MM.1S (cell line): ENCODE data around the gene DNAJC28.

Source experiments
- DNase-seq: peaks from one replicate; pipeline ENCODE4 v3.0.0-alpha.2; 2015
- H2AFZ ChIP-seq: fragments of 300-600 bp; sonication (generic); 2 replicates; pipeline ENCODE4 v1.6.0; 2016; ENCODE audit warnings: antibody characterized with exemption, low read length
- H3F3A ChIP-seq: fragments of 300-600 bp; sonication (generic); 2 replicates; pipeline ENCODE4 v1.6.1; 2016; ENCODE audit warnings: mild to moderate bottlenecking, antibody characterized with exemption, low read length, moderate library complexity, mixed read lengths; ENCODE audit not compliant: insufficient read depth
- H3K27ac ChIP-seq: fragments of 300-600 bp; sonication (generic); 2 replicates; pipeline ENCODE4 v1.5.1; 2016; ENCODE audit warnings: mild to moderate bottlenecking, low read length
- H3K27me3 ChIP-seq: fragments of 300-600 bp; sonication (generic); replicated peaks from 2 replicates; pipeline ENCODE4 v1.6.0; 2016; ENCODE audit warnings: low read length; ENCODE audit not compliant: insufficient read depth
- H3K36me3 ChIP-seq: fragments of 300-600 bp; sonication (generic); replicated peaks from 2 replicates; pipeline ENCODE4 v1.6.1; 2016; ENCODE audit warnings: mild to moderate bottlenecking, low read length, mixed read lengths; ENCODE audit not compliant: insufficient read depth
- H3K4me1 ChIP-seq: fragments of 300-600 bp; sonication (generic); 2 replicates; pipeline ENCODE4 v1.6.1; 2016; ENCODE audit warnings: low read length, mixed read lengths
- H3K4me2 ChIP-seq: fragments of 300-600 bp; sonication (generic); 2 replicates; pipeline ENCODE4 v1.6.0; 2016; ENCODE audit warnings: low read depth, low read length
- H3K4me3 ChIP-seq: fragments of 300-600 bp; sonication (generic); 2 replicates; pipeline ENCODE4 v1.5.1; 2016; ENCODE audit warnings: low read length, mixed read lengths
- H3K79me2 ChIP-seq: fragments of 300-600 bp; sonication (generic); 2 replicates; pipeline ENCODE4 v1.6.1; 2016; ENCODE audit warnings: mixed run types, low read length, mixed read lengths
- H3K9ac ChIP-seq: fragments of 300-600 bp; sonication (generic); 2 replicates; pipeline ENCODE4 v1.6.1; 2016; ENCODE audit warnings: low read length, mixed read lengths
- H3K9me2 ChIP-seq: fragments of 300-600 bp; sonication (generic); replicated peaks from 2 replicates; pipeline ENCODE4 v1.6.1; 2016; ENCODE audit warnings: mild to moderate bottlenecking, low read length, mixed read lengths; ENCODE audit not compliant: insufficient read depth
- H3K9me3 ChIP-seq: fragments of 300-600 bp; sonication (generic); replicated peaks from 2 replicates; pipeline ENCODE4 v1.6.1; 2016; ENCODE audit warnings: mild to moderate bottlenecking, low read length, mixed read lengths; ENCODE audit not compliant: insufficient read depth
- H4K20me1 ChIP-seq: fragments of 300-600 bp; sonication (generic); 2 replicates; pipeline ENCODE4 v1.6.1; 2016; ENCODE audit warnings: mild to moderate bottlenecking, low read length, moderate library complexity, mixed read lengths; ENCODE audit not compliant: insufficient read depth
- EZH2 ChIP-seq: fragments of 300-600 bp; sonication (generic); optimal IDR thresholded peaks from 2 replicates; pipeline ENCODE3; 2017; ENCODE audit warnings: low read depth, mild to moderate bottlenecking, antibody characterized with exemption, low read length, mixed read lengths
- EZH2phosphoT487 ChIP-seq: fragments of 300-600 bp; sonication (generic); IDR thresholded peaks from 2 replicates; pipeline ENCODE4 v1.6.1; 2018; ENCODE audit warnings: antibody characterized with exemption, low read length
- TF ChIP-seq, protein P1 (sequence below): fragments of 300-600 bp; sonication (generic); IDR thresholded peaks from 2 replicates; pipeline ENCODE4 v1.5.1; 2016; ENCODE audit warnings: antibody characterized with exemption, low read length, mixed read lengths

Gene DNAJC28

GRCh38 chr21:33481314-33481943 is 10.1 kb downstream of the DNAJC28 start:
- Histone ChIP-seq H3K4me2 (no peak overlapping the region), H4K20me1 (no peaks in the 10 kb centered on the region), H3K4me1 (peaks cover 5% of the 10 kb centered on the region; the same call in 1 of the 2 replicates), H3F3A (peaks cover 22% of the 10 kb centered on the region), H3K27me3 (no peaks in the 10 kb centered on the region), H3K9ac (no peak overlapping the region), H3K27ac (no peak overlapping the region), H3K9me3 (no peaks in the 10 kb centered on the region), H3K79me2 (peaks cover 16% of the 10 kb centered on the region), H2AFZ (no peak overlapping the region), H3K36me3 (no peaks in the 10 kb centered on the region), H3K4me3 (no peak overlapping the region), H3K9me2 (no peaks in the 10 kb centered on the region)
- TF ChIP-seq EZH2phosphoT487: no peak
- TF ChIP-seq EZH2: no peak
- TF ChIP-seq, protein P1, sequence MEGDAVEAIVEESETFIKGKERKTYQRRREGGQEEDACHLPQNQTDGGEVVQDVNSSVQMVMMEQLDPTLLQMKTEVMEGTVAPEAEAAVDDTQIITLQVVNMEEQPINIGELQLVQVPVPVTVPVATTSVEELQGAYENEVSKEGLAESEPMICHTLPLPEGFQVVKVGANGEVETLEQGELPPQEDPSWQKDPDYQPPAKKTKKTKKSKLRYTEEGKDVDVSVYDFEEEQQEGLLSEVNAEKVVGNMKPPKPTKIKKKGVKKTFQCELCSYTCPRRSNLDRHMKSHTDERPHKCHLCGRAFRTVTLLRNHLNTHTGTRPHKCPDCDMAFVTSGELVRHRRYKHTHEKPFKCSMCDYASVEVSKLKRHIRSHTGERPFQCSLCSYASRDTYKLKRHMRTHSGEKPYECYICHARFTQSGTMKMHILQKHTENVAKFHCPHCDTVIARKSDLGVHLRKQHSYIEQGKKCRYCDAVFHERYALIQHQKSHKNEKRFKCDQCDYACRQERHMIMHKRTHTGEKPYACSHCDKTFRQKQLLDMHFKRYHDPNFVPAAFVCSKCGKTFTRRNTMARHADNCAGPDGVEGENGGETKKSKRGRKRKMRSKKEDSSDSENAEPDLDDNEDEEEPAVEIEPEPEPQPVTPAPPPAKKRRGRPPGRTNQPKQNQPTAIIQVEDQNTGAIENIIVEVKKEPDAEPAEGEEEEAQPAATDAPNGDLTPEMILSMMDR: no peak
- DNase-seq: no peak

DNA sequence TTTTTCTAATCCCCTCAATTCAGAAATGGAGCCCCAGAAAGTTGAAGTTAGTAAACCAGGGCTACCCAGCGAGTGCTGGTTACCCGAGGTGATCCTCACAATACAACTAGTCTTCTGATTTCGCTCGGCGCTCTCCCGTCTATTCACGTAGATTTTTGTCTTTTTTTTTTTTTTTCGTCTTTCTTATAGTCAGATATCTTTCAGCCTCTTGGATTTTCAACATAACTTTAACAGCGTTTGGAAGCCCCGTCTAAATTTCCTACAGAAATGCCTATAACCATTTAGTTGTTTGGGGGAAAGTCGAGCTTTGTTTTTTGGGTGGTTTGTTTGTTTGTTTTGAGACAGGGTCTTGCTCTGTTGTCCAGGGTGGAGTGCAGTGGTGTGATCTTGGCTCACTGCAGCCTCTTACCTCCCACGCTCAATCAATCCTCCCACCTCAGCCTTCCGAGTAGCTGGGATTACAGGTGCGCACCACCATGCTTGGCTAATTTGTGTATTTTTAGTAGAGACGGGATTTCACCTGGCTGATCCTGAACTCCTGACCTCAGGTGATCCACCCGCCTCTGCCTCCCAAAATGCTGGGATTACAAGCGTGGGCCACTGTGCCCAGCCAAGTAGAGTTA is 10.9 kb downstream of the DNAJC28 start:
- no peak for DNase-seq
- no peaks in the 10 kb centered on the region for H4K20me1 ChIP-seq
- TF ChIP-seq, protein P1: no peak
- no peak for TF ChIP-seq EZH2phosphoT487
- peak overlapping the region; percentile 80 for H3K4me3 ChIP-seq
- H3K4me2 ChIP-seq: peak overlapping the region; percentile 94
- H3F3A ChIP-seq: peaks cover 22% of the 10 kb centered on the region
- no peaks in the 10 kb centered on the region for H3K36me3 ChIP-seq
- no peaks in the 10 kb centered on the region for H3K27me3 ChIP-seq
- H3K9me3 ChIP-seq: no peaks in the 10 kb centered on the region
- H3K9ac ChIP-seq: peak overlapping the region; percentile 63
- peak overlapping the region; percentile 27; the same call in 1 of the 2 replicates for H3K27ac ChIP-seq
- peaks cover 5% of the 10 kb centered on the region; the same call in 1 of the 2 replicates for H3K4me1 ChIP-seq
- peaks cover 22% of the 10 kb centered on the region for H3K79me2 ChIP-seq
- peak overlapping the region; percentile 86 for H2AFZ ChIP-seq
- no peaks in the 10 kb centered on the region for H3K9me2 ChIP-seq

DNA sequence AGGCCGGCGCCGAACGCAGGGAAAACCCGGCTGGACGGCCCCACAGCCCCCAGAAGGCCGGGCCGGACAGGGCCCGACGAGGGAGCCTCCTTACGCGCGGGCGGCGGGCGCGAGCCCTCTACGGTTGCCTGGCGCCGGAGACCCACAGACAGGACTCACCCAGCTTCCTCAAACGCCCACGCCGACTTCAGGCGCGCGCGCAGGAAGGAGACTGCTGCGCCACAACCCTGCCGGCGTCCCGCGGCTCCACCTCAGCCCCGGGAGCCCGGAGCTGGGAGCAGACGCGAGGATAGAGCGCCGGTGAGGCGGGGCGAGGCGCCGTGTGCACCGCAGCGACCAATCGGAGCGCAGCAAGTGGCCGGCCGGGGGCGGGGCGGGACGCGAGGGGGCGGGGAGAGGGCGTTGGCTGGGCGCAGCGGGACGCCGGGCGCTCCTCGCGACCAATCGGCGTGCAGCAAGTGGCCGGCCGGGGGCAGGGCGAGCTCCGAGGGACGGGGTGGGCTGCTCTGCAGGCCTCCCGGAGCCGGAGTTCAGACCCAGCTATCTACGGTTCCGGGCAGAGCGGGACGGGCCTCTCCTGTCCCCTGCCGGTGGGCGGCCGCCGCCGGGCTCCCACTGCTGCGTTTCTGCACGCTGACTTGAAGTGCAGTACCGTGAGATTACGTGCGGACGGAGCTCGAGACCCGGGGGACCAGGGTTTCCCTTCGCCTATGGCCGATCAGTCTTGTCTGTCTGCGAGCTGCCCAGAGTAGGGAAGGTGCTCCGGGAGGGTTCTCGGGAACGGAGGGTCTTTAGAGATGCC is 11.6 kb downstream of the DNAJC28 start, which contains the start of gene TMEM50B:
TMEM50B (minus strand) TSS at position 296 of the 802 bp plus-strand sequence. CDS start 11,089 bp downstream, outside the sequence.
- DNase-seq: peak; percentile 99
- Histone ChIP-seq H3K9ac (peak within 1 kb of the TSS; percentile 63), H3K4me1 (peaks cover 5% of the 10 kb centered on the region; the same call in 1 of the 2 replicates), H4K20me1 (no peaks in the 10 kb centered on the region), H2AFZ (peak within 1 kb of the TSS; percentile 95), H3K9me3 (no peaks in the 10 kb centered on the region), H3K27me3 (no peaks in the 10 kb centered on the region), H3K27ac (peak within 1 kb of the TSS; percentile 71; the same call in 1 of the 2 replicates), H3F3A (peaks cover 22% of the 10 kb centered on the region), H3K36me3 (no peaks in the 10 kb centered on the region), H3K4me2 (peak within 1 kb of the TSS; percentile 94), H3K79me2 (peaks cover 28% of the 10 kb centered on the region), H3K4me3 (peak within 1 kb of the TSS; percentile 80), H3K9me2 (no peaks in the 10 kb centered on the region)
- TF ChIP-seq, protein P1: peak; percentile 40
- no peak for TF ChIP-seq EZH2
